ENCODE results near the gene FIP1L1.

DNA sequence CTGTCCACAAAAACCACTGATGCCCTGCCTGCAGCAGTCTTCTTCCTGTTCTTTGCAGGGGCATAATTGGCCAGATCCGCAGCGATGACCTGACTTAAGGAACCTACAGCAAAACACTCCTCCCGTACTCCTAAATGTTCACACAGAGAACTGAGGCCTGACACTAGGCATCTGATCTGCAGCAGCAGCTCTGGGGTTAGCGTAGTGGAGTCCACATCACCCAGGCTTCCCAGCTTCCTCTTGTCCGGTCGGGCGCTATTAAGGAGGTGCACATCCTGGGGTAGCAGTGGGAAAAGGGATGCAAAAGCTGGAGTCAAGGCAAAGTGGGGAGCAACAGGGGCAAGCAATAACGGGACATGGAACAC, 12.3 kb upstream of the FIP1L1 start:
- TF ChIP-seq POLR2A (IDR thresholded peaks at IDR 0.05): no peak
- TF ChIP-seq, protein P1, sequence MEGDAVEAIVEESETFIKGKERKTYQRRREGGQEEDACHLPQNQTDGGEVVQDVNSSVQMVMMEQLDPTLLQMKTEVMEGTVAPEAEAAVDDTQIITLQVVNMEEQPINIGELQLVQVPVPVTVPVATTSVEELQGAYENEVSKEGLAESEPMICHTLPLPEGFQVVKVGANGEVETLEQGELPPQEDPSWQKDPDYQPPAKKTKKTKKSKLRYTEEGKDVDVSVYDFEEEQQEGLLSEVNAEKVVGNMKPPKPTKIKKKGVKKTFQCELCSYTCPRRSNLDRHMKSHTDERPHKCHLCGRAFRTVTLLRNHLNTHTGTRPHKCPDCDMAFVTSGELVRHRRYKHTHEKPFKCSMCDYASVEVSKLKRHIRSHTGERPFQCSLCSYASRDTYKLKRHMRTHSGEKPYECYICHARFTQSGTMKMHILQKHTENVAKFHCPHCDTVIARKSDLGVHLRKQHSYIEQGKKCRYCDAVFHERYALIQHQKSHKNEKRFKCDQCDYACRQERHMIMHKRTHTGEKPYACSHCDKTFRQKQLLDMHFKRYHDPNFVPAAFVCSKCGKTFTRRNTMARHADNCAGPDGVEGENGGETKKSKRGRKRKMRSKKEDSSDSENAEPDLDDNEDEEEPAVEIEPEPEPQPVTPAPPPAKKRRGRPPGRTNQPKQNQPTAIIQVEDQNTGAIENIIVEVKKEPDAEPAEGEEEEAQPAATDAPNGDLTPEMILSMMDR (IDR thresholded peaks at IDR 0.05): no peak
